GM21576 (cell line): ENCODE data around the gene KLF12.
A peak's percentile ranks its signal among the peaks of the same experiment; 100 is the strongest.

Experiments
- ATAC-seq: cut with Tn5 transposase; IDR thresholded peaks from one replicate; pipeline ENCODE4 v1.9.1; 2021; ENCODE audit warnings: mild to moderate bottlenecking, moderate library complexity; ENCODE audit not compliant: unreplicated experiment

Gene KLF12

GRCh38 chr13:74134221-74134776 is at the start of gene KLF12:
TSS of gene KLF12 (minus strand) at chr13:74134404.
- peak; percentile 64 for ATAC-seq

- ATAC-seq, result no peak
Observed at GRCh38 chr13:74182491-74182890, 48.3 kb upstream of the KLF12 start.

- no peak for ATAC-seq
Observed at GRCh38 chr13:74174810-74175209, 40.6 kb upstream of the KLF12 start.

- ATAC-seq, result no peak
Observed at GRCh38 chr13:74173822-74174221, 39.6 kb upstream of the KLF12 start.

GRCh38 chr13:74171641-74172040 is 37.4 kb upstream of the KLF12 start:
- ATAC-seq, result no peak

GRCh38 chr13:74169676-74170075 is 35.5 kb upstream of the KLF12 start:
- ATAC-seq, result no peak

- no peak for ATAC-seq
Observed at GRCh38 chr13:74168263-74168675, 34.1 kb upstream of the KLF12 start.

- ATAC-seq, result no peak
Observed at GRCh38 chr13:74166261-74167004, 32.2 kb upstream of the KLF12 start.

- ATAC-seq, result no peak
Observed at GRCh38 chr13:74162782-74163181, 28.6 kb upstream of the KLF12 start.

GRCh38 chr13:74162135-74162534 is 27.9 kb upstream of the KLF12 start:
- ATAC-seq, result no peak

GRCh38 chr13:74158571-74159352 is 24.6 kb upstream of the KLF12 start:
- no peak for ATAC-seq

GRCh38 chr13:74158028-74158427 is 23.8 kb upstream of the KLF12 start:
- no peak for ATAC-seq

GRCh38 chr13:74154981-74155380 is 20.8 kb upstream of the KLF12 start:
- no peak for ATAC-seq

- ATAC-seq, result no peak
Observed at GRCh38 chr13:74153316-74153715, 19.1 kb upstream of the KLF12 start.

GRCh38 chr13:74151859-74152258 is 17.7 kb upstream of the KLF12 start:
- no peak for ATAC-seq

GRCh38 chr13:74148352-74148751 is 14.1 kb upstream of the KLF12 start:
- no peak for ATAC-seq

- ATAC-seq, result no peak
Observed at GRCh38 chr13:74145249-74145975, 11.2 kb upstream of the KLF12 start.

- no peak for ATAC-seq
Observed at GRCh38 chr13:74144269-74144668, 10.1 kb upstream of the KLF12 start.

GRCh38 chr13:74142257-74142656 is 8.1 kb upstream of the KLF12 start:
- ATAC-seq, result no peak

- no peak for ATAC-seq
Observed at GRCh38 chr13:74138241-74138640, 4.0 kb upstream of the KLF12 start.

- ATAC-seq, result no peak
Observed at GRCh38 chr13:74136084-74136658, 2.0 kb upstream of the KLF12 start.
